OCI-LY1 (cell line): ENCODE measurements around the gene SYT1.

Source experiments
- EZH2 ChIP-seq: fragments of 200-600 bp; sonication (generic), shearing (Covaris generic); IDR thresholded peaks from 2 replicates; pipeline ENCODE4 v1.8.0; 2017; ENCODE audit warnings: borderline replicate concordance, mixed run types, mild to moderate bottlenecking, antibody characterized with exemption, low read length, moderate library complexity, mixed read lengths
- TF ChIP-seq, protein P1 (sequence below): fragments of 200-600 bp; sonication (generic), shearing (Covaris generic); IDR thresholded peaks from 2 replicates; pipeline ENCODE4 v1.5.1; 2017; ENCODE audit warnings: mild to moderate bottlenecking, antibody characterized with exemption, low read length, moderate library complexity, mixed read lengths

DNA sequence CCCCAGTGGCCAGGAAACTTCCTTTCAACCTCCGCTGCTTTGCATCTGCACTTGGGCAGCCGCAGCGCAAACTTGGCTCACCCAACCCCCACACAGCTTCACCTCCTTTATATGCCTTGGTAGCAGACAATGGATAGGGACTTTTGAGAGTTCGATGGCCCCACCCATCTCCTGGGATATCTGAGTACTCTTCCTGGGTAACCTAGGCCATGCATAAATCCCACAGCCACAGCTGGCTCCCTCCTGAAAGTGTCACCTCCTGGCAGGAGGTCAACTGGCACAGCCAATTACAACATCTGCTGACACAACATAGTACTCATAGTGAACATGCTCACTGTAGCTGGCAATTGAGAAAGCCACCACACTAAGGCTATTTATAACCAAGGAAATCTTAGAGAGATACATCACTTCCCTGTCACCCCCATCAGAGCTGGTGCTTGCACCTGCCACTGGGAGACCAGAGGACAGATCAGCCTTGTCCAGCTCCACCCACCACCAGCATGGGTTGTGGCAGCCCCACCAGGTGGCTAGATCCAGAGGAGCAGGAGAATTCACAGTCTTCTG is 410.0 kb downstream of the SYT1 start:
- TF ChIP-seq, protein P1, sequence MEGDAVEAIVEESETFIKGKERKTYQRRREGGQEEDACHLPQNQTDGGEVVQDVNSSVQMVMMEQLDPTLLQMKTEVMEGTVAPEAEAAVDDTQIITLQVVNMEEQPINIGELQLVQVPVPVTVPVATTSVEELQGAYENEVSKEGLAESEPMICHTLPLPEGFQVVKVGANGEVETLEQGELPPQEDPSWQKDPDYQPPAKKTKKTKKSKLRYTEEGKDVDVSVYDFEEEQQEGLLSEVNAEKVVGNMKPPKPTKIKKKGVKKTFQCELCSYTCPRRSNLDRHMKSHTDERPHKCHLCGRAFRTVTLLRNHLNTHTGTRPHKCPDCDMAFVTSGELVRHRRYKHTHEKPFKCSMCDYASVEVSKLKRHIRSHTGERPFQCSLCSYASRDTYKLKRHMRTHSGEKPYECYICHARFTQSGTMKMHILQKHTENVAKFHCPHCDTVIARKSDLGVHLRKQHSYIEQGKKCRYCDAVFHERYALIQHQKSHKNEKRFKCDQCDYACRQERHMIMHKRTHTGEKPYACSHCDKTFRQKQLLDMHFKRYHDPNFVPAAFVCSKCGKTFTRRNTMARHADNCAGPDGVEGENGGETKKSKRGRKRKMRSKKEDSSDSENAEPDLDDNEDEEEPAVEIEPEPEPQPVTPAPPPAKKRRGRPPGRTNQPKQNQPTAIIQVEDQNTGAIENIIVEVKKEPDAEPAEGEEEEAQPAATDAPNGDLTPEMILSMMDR, result no peak
- no peak for TF ChIP-seq EZH2
